HepG2 (cell line): ENCODE results near the gene PAFAH1B2.

Experiments used
- AGO1 ChIP-seq: fragments of 200-400 bp; formaldehyde crosslinking; IDR thresholded peaks from 2 replicates; pipeline ENCODE4 v1.6.1; 2017; ENCODE audit warnings: mild to moderate bottlenecking, low read depth, low read length, moderate library complexity; ENCODE audit not compliant: poor library complexity, severe bottlenecking
- CHD2 ChIP-seq: IDR thresholded peaks from 2 replicates; pipeline ENCODE4 v1.6.1; 2011; ENCODE audit warnings: low read depth, low read length, improper control_type of control experiment
- ELF1 ChIP-seq: sonication (generic); formaldehyde crosslinking; IDR thresholded peaks from 2 replicates; pipeline ENCODE4 v1.4.0; 2020; ENCODE audit warnings: missing genetic modification reagents
- SP2 ChIP-seq: sonication (generic); formaldehyde crosslinking; IDR thresholded peaks from 2 replicates; pipeline ENCODE4 v1.5.1; 2020; ENCODE audit warnings: mild to moderate bottlenecking, missing genetic modification reagents
- STAT5B ChIP-seq: sonication (generic); formaldehyde crosslinking; IDR thresholded peaks from 2 replicates; pipeline ENCODE4 v1.4.0; 2020; ENCODE audit warnings: missing genetic modification reagents
- ZNF33B ChIP-seq: sonication (generic); formaldehyde crosslinking; IDR thresholded peaks from 2 replicates; pipeline ENCODE4 v1.5.1; 2020; ENCODE audit warnings: mild to moderate bottlenecking, missing genetic modification reagents

GRCh38 chr11:117175781-117176180 is 31.7 kb downstream of the PAFAH1B2 start:
- TF ChIP-seq AGO1 (no peak), ELF1 (no peak), CHD2 (no peak), ZNF33B (no peak), STAT5B (CRISPR knock-in tag) (no peak), SP2 (no peak)
